ENCODE data around the gene ATP5PO.

Gene ATP5PO

GRCh38 chr21:33899199-33899598, 16.4 kb downstream of the ATP5PO start:
- no peak for DNase-seq (ENCODE audit: low read depth, low spot score)

- DNase-seq (ENCODE audit: low read depth, low spot score), result no peak
Measured at GRCh38 chr21:33898586-33898985, 17.0 kb downstream of the ATP5PO start.

DNA sequence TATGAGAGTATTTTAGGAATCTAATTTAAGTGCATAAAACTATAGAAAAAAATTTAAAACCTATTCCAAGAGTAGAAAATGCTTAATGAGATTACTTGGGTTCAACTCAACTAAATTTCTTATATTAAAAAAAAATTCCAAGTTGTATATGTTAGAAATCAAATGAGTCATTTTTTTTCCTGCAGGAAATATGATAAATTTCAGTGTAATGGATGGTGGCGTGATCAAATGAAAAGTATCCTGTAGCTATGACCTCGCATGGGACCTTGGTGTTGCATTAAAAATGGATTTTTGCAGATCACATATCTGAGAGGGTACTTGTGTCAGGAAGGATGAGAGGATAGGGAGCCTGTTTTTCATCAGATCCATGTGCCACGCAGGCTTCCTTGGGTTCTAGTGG, 17.9 kb downstream of the ATP5PO start:
- no peak for DNase-seq (ENCODE audit: low read depth, low spot score)

- no peak for DNase-seq (ENCODE audit: low read depth, low spot score)
Measured at GRCh38 chr21:33897098-33897497, 18.5 kb downstream of the ATP5PO start.

- no peak for DNase-seq (ENCODE audit: low read depth, low spot score)
Measured at GRCh38 chr21:33896691-33897090, 18.9 kb downstream of the ATP5PO start.

DNA sequence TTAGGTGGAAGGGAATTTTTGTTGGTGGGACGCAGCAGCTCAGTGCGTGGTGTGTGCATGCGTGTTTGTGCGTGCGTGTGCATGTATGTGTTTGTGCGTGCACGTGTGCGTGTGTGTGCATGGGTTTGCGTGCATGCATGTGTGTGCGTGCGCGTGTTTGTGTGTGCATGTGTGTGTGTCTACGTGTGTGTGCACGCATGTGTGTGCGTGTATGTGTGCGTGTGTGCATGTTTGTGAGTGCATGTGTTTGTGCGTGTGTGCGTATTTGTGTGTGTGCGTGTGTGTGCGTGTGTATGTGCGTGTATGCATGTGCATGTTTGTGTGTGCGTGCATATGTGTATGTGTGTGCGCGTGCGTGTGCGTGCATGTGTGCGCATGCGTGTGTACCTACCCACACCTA, 20.2 kb downstream of the ATP5PO start:
- no peak for DNase-seq (ENCODE audit: low read depth, low spot score)

- DNase-seq (ENCODE audit: low read depth, low spot score), result peak; percentile 68
Measured at GRCh38 chr21:33894736-33895288, 20.8 kb downstream of the ATP5PO start.

DNA sequence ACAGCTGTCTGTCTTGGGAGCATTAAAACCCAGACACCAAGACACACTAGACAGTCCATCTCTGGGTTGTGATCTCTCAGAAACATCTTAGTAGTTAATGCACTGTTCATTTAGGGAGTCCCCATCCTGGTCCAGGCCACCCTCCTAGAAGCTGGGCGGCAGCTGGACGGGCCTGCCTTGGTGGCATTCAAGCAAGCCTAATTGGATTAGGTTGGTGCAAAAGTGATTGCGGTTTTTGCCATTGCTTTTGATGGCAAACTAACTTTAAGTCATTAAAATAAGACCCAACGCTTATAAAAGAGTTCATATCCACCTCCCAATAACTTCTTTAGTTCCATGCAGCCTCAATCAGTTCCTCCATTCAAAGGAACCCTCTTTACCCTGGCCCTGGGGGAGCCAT, 21.7 kb downstream of the ATP5PO start:
- DNase-seq (ENCODE audit: low read depth, low spot score), result no peak

DNA sequence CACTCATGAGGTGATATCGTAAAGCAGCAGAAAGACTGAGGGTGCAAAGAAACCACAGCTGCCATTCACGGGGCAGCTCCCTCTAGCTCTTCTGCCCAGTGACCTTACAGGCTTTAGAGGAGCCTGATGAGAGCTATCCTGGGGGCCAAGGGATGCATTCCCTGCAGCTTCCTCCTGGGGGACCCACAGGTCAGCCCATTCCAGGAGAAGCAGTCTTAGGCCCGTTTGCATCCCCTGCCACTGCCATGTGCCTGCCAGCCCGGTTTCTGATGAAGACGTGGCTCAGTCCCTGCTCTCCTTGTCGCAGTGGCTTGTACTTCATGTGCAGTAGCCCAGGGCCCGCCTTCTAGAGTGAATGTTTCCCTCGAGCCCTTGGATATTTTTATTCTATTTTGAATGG, 22.8 kb downstream of the ATP5PO start:
- no peak for DNase-seq (ENCODE audit: low read depth, low spot score)

- DNase-seq (ENCODE audit: low read depth, low spot score), result no peak
Measured at GRCh38 chr21:33890187-33890586, 25.4 kb downstream of the ATP5PO start.

DNA sequence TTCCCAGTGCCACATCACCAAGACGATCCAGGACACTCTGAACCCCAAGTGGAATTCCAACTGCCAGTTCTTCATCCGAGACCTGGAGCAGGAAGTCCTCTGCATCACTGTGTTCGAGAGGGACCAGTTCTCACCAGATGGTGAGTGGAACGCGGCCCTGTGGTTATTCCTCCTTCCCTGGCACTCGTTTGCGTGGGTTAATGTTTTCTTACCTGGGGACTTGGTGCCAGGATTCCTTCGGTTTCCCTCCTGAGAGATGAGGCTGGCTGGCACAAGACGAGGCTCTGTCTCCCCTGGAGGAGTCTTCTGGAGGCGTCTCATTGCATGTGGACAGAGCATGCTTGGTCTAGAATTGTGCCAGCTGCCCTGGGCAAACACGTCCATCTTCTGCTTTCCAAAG, 29.3 kb downstream of the ATP5PO start:
- DNase-seq (ENCODE audit: low read depth, low spot score), result no peak

DNA sequence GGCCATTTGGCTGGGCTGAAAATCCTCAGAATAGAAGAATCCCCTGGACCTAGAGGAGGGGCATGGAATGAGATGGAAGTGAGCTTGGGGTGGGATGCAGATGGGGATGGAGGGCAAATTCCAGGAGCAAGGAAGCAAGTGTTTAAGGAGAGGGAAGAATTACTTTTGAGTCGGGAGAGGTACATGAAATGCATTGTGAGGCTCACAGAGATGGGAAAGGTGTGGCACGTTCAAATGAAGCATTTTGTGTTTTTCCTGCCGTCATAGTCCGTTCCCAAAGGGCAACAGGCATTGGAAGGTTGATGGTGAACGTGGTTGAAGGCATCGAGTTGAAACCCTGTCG, 30.5 kb downstream of the ATP5PO start:
- no peak for DNase-seq (ENCODE audit: low read depth, low spot score)

DNA sequence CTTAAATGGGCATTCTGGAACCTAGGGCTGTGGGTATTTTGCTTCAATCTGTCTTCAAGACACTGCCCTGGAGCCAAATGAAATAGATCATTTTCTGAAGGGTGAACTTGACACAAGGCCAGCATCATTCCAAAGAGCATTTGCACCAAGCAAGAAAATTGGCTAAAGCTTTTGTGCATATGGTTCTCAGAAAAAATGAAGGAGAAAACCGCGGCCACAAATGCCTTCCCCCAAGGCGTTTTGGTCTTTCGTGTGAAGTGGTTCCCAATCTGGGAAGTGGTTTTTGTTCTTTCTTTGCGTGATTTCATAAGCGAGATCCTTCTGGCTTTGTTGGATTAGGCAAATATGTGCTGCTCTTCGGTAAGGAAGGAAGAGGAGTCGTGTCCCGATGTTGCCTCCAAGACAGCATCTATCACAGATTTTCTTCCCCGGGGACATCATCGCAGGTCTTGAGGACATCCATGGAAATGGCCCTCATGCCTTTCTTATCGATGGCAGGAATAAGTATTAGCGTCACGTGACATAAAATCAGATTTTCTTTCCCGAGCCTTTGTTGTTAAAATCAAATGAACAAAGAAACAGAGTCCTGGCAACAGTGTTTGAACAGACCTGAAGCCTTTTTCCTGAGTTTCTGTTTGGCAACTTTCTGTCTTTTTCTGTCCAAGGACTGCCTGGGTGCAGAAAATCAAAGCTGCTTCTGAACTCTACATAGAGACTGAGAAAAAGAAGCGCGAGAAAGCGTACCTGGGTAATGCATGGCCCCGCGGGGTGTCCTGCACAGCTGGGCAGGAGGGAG, 31.0 kb downstream of the ATP5PO start:
- DNase-seq (ENCODE audit: low read depth, low spot score), result no peak

- DNase-seq (ENCODE audit: low read depth, low spot score), result no peak
Measured at GRCh38 chr21:33883118-33883517, 32.5 kb downstream of the ATP5PO start.

DNA sequence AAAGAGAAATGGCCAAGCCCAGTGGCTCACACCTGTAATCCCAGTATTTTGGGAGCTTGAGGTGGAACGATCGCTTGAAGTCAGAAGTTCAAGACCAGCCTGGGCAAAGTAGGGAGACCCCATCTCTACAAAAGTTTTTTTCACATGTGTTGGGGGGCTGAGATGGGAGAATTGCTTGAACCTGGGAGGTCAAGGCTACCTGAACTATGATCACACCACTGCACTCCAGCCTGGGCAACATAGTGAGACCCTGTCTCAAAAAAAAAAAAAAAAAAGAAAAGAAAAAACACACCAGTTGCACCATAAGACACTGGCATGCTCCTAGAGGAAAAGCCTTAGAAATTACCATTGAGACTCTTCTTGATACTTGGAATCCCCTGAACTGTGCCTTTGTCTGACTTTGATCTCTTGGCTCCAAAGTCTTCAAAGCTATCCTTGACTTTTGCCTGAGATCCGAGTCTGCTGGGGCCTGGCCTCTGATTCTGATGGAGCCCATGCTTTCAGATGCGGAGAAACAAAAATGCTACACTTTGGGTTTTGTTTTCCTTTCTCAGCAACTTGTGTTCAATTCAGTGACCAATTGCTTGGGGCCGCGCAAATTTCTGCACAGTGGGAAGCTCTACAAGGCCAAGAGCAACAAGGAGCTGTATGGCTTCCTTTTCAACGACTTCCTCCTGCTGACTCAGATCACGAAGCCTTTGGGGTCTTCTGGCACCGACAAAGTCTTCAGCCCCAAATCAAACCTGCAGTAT, 33.7 kb downstream of the ATP5PO start:
- DNase-seq (ENCODE audit: low read depth, low spot score), result peak; percentile 72

DNA sequence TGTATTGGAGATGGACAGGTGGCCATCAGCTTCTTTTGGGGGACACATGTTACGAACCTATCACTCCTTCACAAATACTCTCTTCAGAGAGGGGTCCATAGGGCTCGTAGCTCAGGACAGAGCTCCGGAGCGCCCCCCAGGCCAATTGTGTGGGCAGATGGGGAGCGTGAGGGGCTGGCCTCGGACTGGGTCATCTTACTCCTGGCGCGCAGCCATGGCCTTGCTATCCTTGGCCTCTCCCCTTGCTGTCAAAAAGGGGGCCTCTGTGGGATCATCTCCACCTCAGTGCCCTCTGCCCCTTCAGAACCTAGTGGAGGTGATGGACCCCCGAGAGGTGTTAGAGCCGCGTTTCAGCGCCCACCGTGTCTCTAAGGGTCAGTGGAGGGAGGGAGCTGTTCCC, 35.0 kb downstream of the ATP5PO start:
- no peak for DNase-seq (ENCODE audit: low read depth, low spot score)

DNA sequence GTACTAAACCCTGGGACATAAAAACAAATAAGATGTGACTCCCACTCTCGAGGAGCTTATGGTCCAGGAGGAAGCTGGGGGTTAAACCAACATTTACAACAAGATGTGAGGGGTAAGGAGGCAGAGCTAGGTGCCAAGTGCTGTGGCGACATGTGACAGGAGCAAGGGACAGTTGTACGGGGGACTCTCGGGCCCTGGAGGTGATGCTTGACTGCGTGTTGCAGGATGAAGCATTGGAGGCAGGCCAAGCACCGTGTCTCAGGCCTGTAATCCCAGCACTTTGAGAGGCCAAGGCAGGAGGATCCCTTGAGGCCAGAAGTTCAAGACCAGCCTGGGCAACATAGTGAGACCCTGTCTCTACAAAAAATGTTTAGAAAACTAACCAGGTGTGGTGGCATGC, 36.8 kb downstream of the ATP5PO start:
- no peak for DNase-seq (ENCODE audit: low read depth, low spot score)

DNA sequence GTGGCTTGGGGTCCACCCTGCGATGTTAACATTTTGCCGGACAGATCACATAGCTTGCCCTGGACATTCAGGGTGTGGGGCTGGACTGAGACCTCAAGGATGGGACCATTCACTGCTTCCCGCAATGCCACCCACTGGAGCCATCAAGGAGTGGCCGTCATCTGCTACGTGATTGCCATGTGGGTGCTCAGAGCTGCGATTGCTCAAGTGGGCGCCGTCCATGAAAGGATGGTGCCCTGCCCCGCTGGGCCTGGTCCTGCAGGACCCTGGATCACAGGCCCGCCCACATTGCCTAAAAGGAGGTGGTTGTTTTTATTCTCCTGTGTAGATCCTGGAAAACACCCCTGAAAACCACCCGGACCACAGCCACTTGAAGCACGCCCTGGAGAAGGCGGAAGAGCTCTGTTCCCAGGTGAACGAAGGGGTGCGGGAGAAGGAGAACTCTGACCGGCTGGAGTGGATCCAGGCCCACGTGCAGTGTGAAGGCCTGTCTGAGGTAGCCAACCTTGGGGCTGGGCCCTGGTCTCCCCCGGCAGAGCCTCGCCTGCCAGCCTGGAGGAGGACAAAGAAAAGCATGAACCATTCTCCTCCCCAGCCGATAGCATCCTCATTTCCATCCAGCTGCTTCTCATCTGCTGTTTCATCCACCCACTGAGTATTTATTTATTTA, 40.4 kb downstream of the ATP5PO start:
- no peak for DNase-seq (ENCODE audit: low read depth, low spot score)

- DNase-seq (ENCODE audit: low read depth, low spot score), result no peak
Measured at GRCh38 chr21:33874161-33874560, 41.4 kb downstream of the ATP5PO start.

DNA sequence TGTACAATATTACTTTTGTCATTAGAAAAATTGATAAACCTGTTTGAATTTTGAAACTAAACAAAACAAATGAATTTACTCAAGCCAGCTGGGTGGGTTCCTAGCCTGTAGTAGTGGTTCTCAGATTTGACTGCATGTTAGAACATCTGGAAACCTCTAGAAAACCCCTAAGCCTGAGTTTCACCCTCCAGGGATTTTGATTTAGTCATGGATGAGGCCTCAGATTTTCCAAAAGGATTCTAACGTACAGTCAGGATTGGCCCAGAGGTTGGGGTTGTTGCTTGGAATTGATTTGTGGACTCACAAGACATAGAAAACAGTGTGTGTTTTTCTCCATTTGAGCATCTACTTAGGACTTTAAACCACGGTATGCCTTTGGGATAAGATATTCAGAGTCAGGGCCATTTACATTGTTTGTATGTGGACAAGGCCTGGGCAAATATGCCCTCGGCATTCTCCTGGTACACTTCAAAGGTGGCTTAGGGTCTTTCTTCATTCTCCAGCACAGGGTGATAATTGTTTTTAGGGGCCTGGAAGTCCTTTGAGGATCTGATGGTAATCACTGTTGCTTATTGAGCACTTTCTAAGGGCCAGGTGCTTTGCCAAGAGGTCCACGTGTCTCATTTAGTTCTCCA, 42.6 kb downstream of the ATP5PO start:
- no peak for DNase-seq (ENCODE audit: low read depth, low spot score)

GRCh38 chr21:33871171-33871570, 44.4 kb downstream of the ATP5PO start:
- DNase-seq (ENCODE audit: low read depth, low spot score), result no peak

- DNase-seq (ENCODE audit: low read depth, low spot score), result no peak
Measured at GRCh38 chr21:33870768-33871167, 44.8 kb downstream of the ATP5PO start.

Measured in smooth muscle cell of the brain vasculature (primary cell).